ENCODE results near the gene P2RX3. TPM values are rescaled to one million over a fixed set of nuclear protein-coding genes. Genes with fewer than 3 reads are reported as not detected.

Gene P2RX3
- total RNA-seq, 1 experiment from 2014 or later: 0.15 TPM

DNA sequence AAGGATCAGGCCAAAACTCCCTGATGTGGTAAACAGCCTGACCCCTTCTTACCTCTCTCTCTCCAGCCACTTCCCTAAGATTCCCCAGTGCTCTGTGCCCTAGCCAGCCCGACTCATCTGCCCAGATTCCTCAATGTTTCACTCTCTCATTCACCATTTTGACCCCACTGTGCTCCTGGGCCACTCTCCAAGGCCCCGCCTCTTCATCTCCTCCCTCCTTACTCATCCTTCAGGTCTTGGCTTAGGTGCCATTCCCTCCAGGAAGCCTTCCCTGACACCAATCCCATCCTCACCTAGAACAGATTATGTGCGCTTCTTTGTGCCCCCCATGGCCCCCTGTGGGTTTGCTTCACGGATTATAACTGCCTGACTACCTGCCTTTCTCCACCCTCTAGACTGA, 75.5 kb downstream of the P2RX3 start:
- Histone ChIP-seq H3K4me1 (ENCODE audit: insufficient read depth, low read length) (no peaks in the 10 kb centered on the region; the same call in 1 of the 2 replicates), H3K9me3 (ENCODE audit: control insufficient read depth, low read depth, low read length) (no peaks in the 10 kb centered on the region), H3K4ac (ENCODE audit: low read depth, low read length) (no peak overlapping the region), H3K79me2 (ENCODE audit: insufficient read depth, low read length) (no peaks in the 10 kb centered on the region), H3K23me2 (ENCODE audit: insufficient read length, low read depth, low read length, poor library complexity, severe bottlenecking) (no peaks in the 10 kb centered on the region), H3K18ac (ENCODE audit: insufficient read length, low read depth, low read length) (no peak overlapping the region), H2BK20ac (ENCODE audit: low read depth, low read length, poor library complexity, severe bottlenecking) (no peak overlapping the region), H3K27me3 (ENCODE audit: insufficient read depth, low read length) (no peaks in the 10 kb centered on the region), H3K14ac (ENCODE audit: insufficient read depth, low read length) (no peak overlapping the region; the same call in 1 of the 2 replicates), H4K20me1 (ENCODE audit: control insufficient read depth, insufficient read depth, insufficient read length) (no peaks in the 10 kb centered on the region), H3T11ph (ENCODE audit: low read length) (no peak overlapping the region), H3K79me1 (ENCODE audit: insufficient read depth, low read depth, low read length, poor library complexity, severe bottlenecking) (no peaks in the 10 kb centered on the region), H3K27ac (ENCODE audit: insufficient read length, low read depth, low read length) (no peak overlapping the region), H2BK120ac (ENCODE audit: low read depth, low read length, poor library complexity, severe bottlenecking) (no peak overlapping the region), H3K4me2 (ENCODE audit: insufficient read depth, insufficient read length, low read length) (no peak overlapping the region), H4K5ac (ENCODE audit: insufficient read length, low read depth, low read length) (no peak overlapping the region), H4K91ac (ENCODE audit: insufficient read length, low read depth, low read length) (no peak overlapping the region), H2AK5ac (ENCODE audit: insufficient read length, low read length) (no peak overlapping the region), H2BK5ac (ENCODE audit: insufficient read length, low read length) (no peak overlapping the region), H3K23ac (ENCODE audit: insufficient read length, low read depth, low read length) (no peak overlapping the region), H4K8ac (replicated peaks; ENCODE audit: insufficient read length, low read depth, low read length) (no peak overlapping the region), H2AFZ (ENCODE audit: low read length) (no peak overlapping the region), H3K56ac (ENCODE audit: insufficient read length, low read depth, low read length) (no peak overlapping the region), H2BK12ac (ENCODE audit: insufficient read length, low read depth, low read length) (no peak overlapping the region), H2BK15ac (ENCODE audit: low read depth, low read length) (no peak overlapping the region), H3K9ac (ENCODE audit: extremely low read depth, insufficient read length, low read length) (no peak overlapping the region)
- H3K4me1 Mint-ChIP-seq: peaks cover 8 to 14% of the 10 kb centered on the region in 2 experiments
- peaks cover 35 to 70% (median 58%) of the 10 kb centered on the region in 3 experiments for H3K36me3 Mint-ChIP-seq (ENCODE audit: insufficient read depth in 1 of 3, low read depth in 3 of 3)
- H3K27ac Mint-ChIP-seq: no peak overlapping the region
- no CpG with 5 or more reads among the region's 4 CpGs for WGBS (ENCODE audit: extremely low coverage, insufficient read length, low lambda C conversion rate)
- TF ChIP-seq CTCF (conservative IDR thresholded peaks at IDR 0.05): no peak
- H3K4me3 Mint-ChIP-seq: no peak overlapping the region
- no peak for DNase-seq
- no peaks in the 10 kb centered on the region for H3K9me3 Mint-ChIP-seq
- H3K27me3 Mint-ChIP-seq (ENCODE audit: low read depth): no peaks in the 10 kb centered on the region

Measured in H9 (cell line).